Measurements from ENCODE around the gene MAZ.
"Not testable (repeated sequence)": the region's sequence is repeated elsewhere in the genome, so short reads cannot be mapped to it uniquely, and the experiment has no call there.

MAZ gene

GRCh38 chr16:29825145-29826044, 19.1 kb downstream of the MAZ start:
- peak; percentile 59 for DNase-seq

- no peak for DNase-seq
These were observed 20.0 kb downstream of the MAZ start for GRCh38 chr16:29826342-29826695.

GRCh38 chr16:29830774-29831173, 24.4 kb downstream of the MAZ start:
- no peak for DNase-seq

GRCh38 chr16:29831490-29831889, 25.2 kb downstream of the MAZ start:
- DNase-seq, result no peak

- not testable (repeated sequence) for DNase-seq
These were observed 26.9 kb downstream of the MAZ start for GRCh38 chr16:29833219-29833618.

GRCh38 chr16:29834079-29834478, 27.8 kb downstream of the MAZ start:
- no peak for DNase-seq

GRCh38 chr16:29835926-29836325, 29.6 kb downstream of the MAZ start:
- no peak for DNase-seq

GRCh38 chr16:29836623-29837022, 30.3 kb downstream of the MAZ start:
- DNase-seq, result no peak

- no peak for DNase-seq
These were observed 31.5 kb downstream of the MAZ start for GRCh38 chr16:29837841-29838240.

- DNase-seq, result no peak
These were observed 33.5 kb downstream of the MAZ start for GRCh38 chr16:29839822-29840221.

- DNase-seq, result no peak
These were observed 33.9 kb downstream of the MAZ start for GRCh38 chr16:29840240-29840639.

- DNase-seq, result no peak
These were observed 35.3 kb downstream of the MAZ start for GRCh38 chr16:29841631-29842030.

GRCh38 chr16:29842732-29843346, 36.5 kb downstream of the MAZ start:
- DNase-seq, result no peak

- DNase-seq, result no peak
These were observed 37.6 kb downstream of the MAZ start for GRCh38 chr16:29843931-29844330.

- no peak for DNase-seq
These were observed 38.4 kb downstream of the MAZ start for GRCh38 chr16:29844575-29845331.

- DNase-seq, result no peak
These were observed 39.3 kb downstream of the MAZ start for GRCh38 chr16:29845656-29846055.

GRCh38 chr16:29848420-29849297, 42.3 kb downstream of the MAZ start:
- DNase-seq, result peak; percentile 76

GRCh38 chr16:29849505-29849904, 43.2 kb downstream of the MAZ start:
- DNase-seq, result no peak

- no peak for DNase-seq
These were observed 44.7 kb downstream of the MAZ start for GRCh38 chr16:29850998-29851397.

GRCh38 chr16:29852654-29853053, 46.3 kb downstream of the MAZ start:
- no peak for DNase-seq

- DNase-seq, result no peak
These were observed 48.3 kb downstream of the MAZ start for GRCh38 chr16:29854520-29855100.

GRCh38 chr16:29857133-29857760, 50.9 kb downstream of the MAZ start:
- no peak for DNase-seq

All from femur (tissue), 1 donor.